H9 (cell line): ENCODE measurements around the gene RERE. TPM values are rescaled to one million over a fixed set of nuclear protein-coding genes. Genes with fewer than 3 reads are reported as not detected.

Experiments used
- DNase-seq: peaks from one replicate; pipeline ENCODE4 v3.0.0-alpha.2; 2017
- H2AFZ ChIP-seq: one replicate; pipeline ENCODE4 v1.6.1; 2013; ENCODE audit warnings: mild to moderate bottlenecking, low read length, control low read depth, moderate library complexity
- H2AK5ac ChIP-seq: 2 replicates; pipeline ENCODE4 v1.6.1; 2013; ENCODE audit warnings: low read length, control low read depth, mixed read lengths; ENCODE audit not compliant: insufficient read length
- H2BK120ac ChIP-seq: one replicate; pipeline ENCODE4 v1.6.1; 2013; ENCODE audit warnings: low read depth, mild to moderate bottlenecking, low read length, control low read depth, inconsistent platforms; ENCODE audit not compliant: poor library complexity, severe bottlenecking
- H2BK12ac ChIP-seq: 2 replicates; pipeline ENCODE4 v1.6.1; 2013; ENCODE audit warnings: low read length, control low read depth, mixed read lengths, low read depth; ENCODE audit not compliant: insufficient read length
- H2BK15ac ChIP-seq: 2 replicates; pipeline ENCODE4 v1.6.1; 2013; ENCODE audit warnings: low read depth, low read length, control low read depth
- H2BK20ac ChIP-seq: one replicate; pipeline ENCODE4 v1.6.1; 2013; ENCODE audit warnings: low read depth, mild to moderate bottlenecking, low read length, control low read depth, inconsistent platforms; ENCODE audit not compliant: poor library complexity, severe bottlenecking
- H2BK5ac ChIP-seq: 2 replicates; pipeline ENCODE4 v1.6.1; 2013; ENCODE audit warnings: low read length, control low read depth, mixed read lengths; ENCODE audit not compliant: insufficient read length
- H3K14ac ChIP-seq: 2 replicates; pipeline ENCODE4 v1.6.1; 2013; ENCODE audit warnings: low read length, control low read depth; ENCODE audit not compliant: insufficient read depth
- H3K18ac ChIP-seq: 2 replicates; pipeline ENCODE4 v1.6.1; 2013; ENCODE audit warnings: low read depth, mild to moderate bottlenecking, mixed read lengths, low read length, control low read depth; ENCODE audit not compliant: insufficient read length
- H3K23ac ChIP-seq: 2 replicates; pipeline ENCODE4 v1.6.1; 2013; ENCODE audit warnings: low read length, control low read depth, mixed read lengths, low read depth; ENCODE audit not compliant: insufficient read length
- H3K23me2 ChIP-seq: 2 replicates; pipeline ENCODE4 v1.6.1; 2013; ENCODE audit warnings: low read depth, mild to moderate bottlenecking, mixed read lengths, low read length, control low read depth; ENCODE audit not compliant: insufficient read length, poor library complexity, severe bottlenecking
- H3K27ac ChIP-seq: 2 replicates; pipeline ENCODE4 v1.5.1; 2013; ENCODE audit warnings: low read length, control low read depth, mixed read lengths, low read depth; ENCODE audit not compliant: insufficient read length
- H3K27me3 ChIP-seq: 2 replicates; pipeline ENCODE4 v1.6.1; 2013; ENCODE audit warnings: low read length, control low read depth, inconsistent platforms; ENCODE audit not compliant: insufficient read depth
- H3K4ac ChIP-seq: 2 replicates; pipeline ENCODE4 v1.6.1; 2013; ENCODE audit warnings: low read depth, mild to moderate bottlenecking, control low read depth, inconsistent platforms, low read length, moderate library complexity
- H3K4me1 ChIP-seq: 2 replicates; pipeline ENCODE4 v1.6.1; 2013; ENCODE audit warnings: low read length, control low read depth, inconsistent platforms; ENCODE audit not compliant: insufficient read depth
- H3K4me2 ChIP-seq: 2 replicates; pipeline ENCODE4 v1.6.1; 2013; ENCODE audit warnings: low read length, control low read depth, mixed read lengths; ENCODE audit not compliant: insufficient read length, insufficient read depth
- H3K56ac ChIP-seq: 2 replicates; pipeline ENCODE4 v1.6.1; 2013; ENCODE audit warnings: low read depth, mild to moderate bottlenecking, mixed read lengths, low read length, control low read depth; ENCODE audit not compliant: insufficient read length
- H3K79me1 ChIP-seq: 2 replicates; pipeline ENCODE4 v1.6.1; 2013; ENCODE audit warnings: low read depth, mild to moderate bottlenecking, moderate library complexity, low read length, control low read depth, inconsistent platforms; ENCODE audit not compliant: insufficient read depth, poor library complexity, severe bottlenecking
- H3K79me2 ChIP-seq: 2 replicates; pipeline ENCODE4 v1.6.1; 2013; ENCODE audit warnings: low read length, control low read depth, inconsistent platforms; ENCODE audit not compliant: insufficient read depth
- H3K9ac ChIP-seq: 2 replicates; pipeline ENCODE4 v1.6.1; 2013; ENCODE audit warnings: low read length, control low read depth, mixed read lengths; ENCODE audit not compliant: insufficient read length; ENCODE audit errors: extremely low read depth
- H3K9me3 ChIP-seq: one replicate; pipeline ENCODE4 v1.6.1; 2013; ENCODE audit warnings: low read depth, low read length, inconsistent platforms; ENCODE audit not compliant: control insufficient read depth
- H3T11ph ChIP-seq: one replicate; pipeline ENCODE4 v1.6.1; 2013; ENCODE audit warnings: mild to moderate bottlenecking, low read length, control low read depth, inconsistent platforms
- H4K20me1 ChIP-seq: one replicate; pipeline ENCODE4 v1.6.1; 2013; ENCODE audit not compliant: control insufficient read depth, insufficient read length, insufficient read depth
- H4K5ac ChIP-seq: 2 replicates; pipeline ENCODE4 v1.6.1; 2013; ENCODE audit warnings: low read depth, mild to moderate bottlenecking, mixed read lengths, low read length, control low read depth; ENCODE audit not compliant: insufficient read length
- H4K8ac ChIP-seq: replicated peaks from 2 replicates; pipeline ENCODE4 v1.6.1; 2013; ENCODE audit warnings: low read length, control low read depth, mixed read lengths, low read depth; ENCODE audit not compliant: insufficient read length
- H4K91ac ChIP-seq: 2 replicates; pipeline ENCODE4 v1.6.1; 2013; ENCODE audit warnings: low read depth, mild to moderate bottlenecking, moderate library complexity, mixed read lengths, low read length, control low read depth; ENCODE audit not compliant: insufficient read length
- H3K27ac Mint-ChIP-seq, 3 experiments: 2 replicates in 2 of 3; 3 replicates in 1 of 3; pipeline ENCODE4 v1.8.0; 2020 to 2021; ENCODE audit warnings: mixed read lengths in 3 of 3, mild to moderate bottlenecking in 1 of 3, moderate library complexity in 1 of 3
- H3K27me3 Mint-ChIP-seq: 2 replicates; pipeline ENCODE4 v1.8.0; 2021; ENCODE audit warnings: low read depth, mild to moderate bottlenecking, moderate library complexity, mixed read lengths
- H3K36me3 Mint-ChIP-seq, 3 experiments: 2 replicates in 2 of 3; 3 replicates in 1 of 3; pipeline ENCODE4 v1.8.0; 2020 to 2021; ENCODE audit warnings: low read depth in 3 of 3, mixed read lengths in 3 of 3; ENCODE audit not compliant: insufficient read depth in 1 of 3
- H3K4me1 Mint-ChIP-seq, 2 experiments: 2 replicates each; pipeline ENCODE4 v1.8.0; 2020; ENCODE audit warnings: mixed read lengths in 2 of 2
- H3K4me3 Mint-ChIP-seq, 2 experiments: 2 replicates in 1 of 2; 3 replicates in 1 of 2; pipeline ENCODE4 v1.8.0; 2020 to 2021; ENCODE audit warnings: mild to moderate bottlenecking in 2 of 2, mixed read lengths in 2 of 2, moderate library complexity in 1 of 2
- H3K9me3 Mint-ChIP-seq, 2 experiments: 2 replicates in 1 of 2; 3 replicates in 1 of 2; pipeline ENCODE4 v1.8.0; 2020; ENCODE audit warnings: mild to moderate bottlenecking in 2 of 2, mixed read lengths in 2 of 2, moderate library complexity in 1 of 2
- WGBS: extraction: QIAGEN DNeasy Blood & Tissue Kit; methylation state at CpG from one replicate; pipeline ENCODE4 v1.1.7; 2013; ENCODE audit warnings: missing lambda C conversion rate, low lambda C conversion rate, mixed read lengths; ENCODE audit not compliant: insufficient read length; ENCODE audit errors: extremely low coverage; 5-methylcytosine and 5-hydroxymethylcytosine counted together
- total RNA-seq: library from RNA; stranded (reverse); gene quantifications from 2 replicates; pipeline ENCODE4 v1.2.1, GENCODE V29; 2021
- TF ChIP-seq, protein P1 (sequence below): fragments of 200-600 bp; sonication (generic); conservative IDR thresholded peaks from 3 replicates; pipeline ENCODE4 v1.8.0; 2021; ENCODE audit warnings: antibody characterized with exemption, mild to moderate bottlenecking

The RERE gene
- total RNA-seq, 1 experiment from 2014 or later = 103 TPM

DNA sequence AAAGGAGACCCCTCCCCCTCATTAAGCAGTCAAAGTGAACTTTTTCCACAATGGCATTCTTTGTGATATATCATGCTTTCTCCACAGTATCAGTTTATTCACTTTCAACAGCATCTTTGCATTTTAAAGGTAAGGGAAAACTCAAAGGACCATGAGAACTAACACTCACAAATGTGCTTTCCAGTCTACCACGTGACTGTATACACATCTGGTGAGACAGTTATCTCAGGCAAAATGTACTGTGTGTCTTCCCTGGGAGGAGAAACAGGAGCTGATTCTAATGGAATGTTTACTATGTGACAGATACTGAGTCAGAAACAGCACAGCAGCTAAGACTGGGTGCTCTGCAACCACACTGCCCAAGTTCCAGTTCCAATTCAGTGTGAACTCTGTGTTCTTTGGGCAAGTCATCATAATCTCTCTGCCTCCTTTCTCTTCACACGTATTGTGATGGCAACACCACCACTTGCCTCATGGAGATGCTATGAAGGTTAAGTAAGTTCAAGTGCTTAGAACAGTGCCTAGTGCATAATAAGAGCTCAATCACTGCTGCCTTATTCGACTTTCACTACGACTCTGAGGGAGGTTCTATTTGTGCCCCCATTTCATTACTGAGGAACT, 420.5 kb downstream of the RERE start:
- DNase-seq = no peak
- TF ChIP-seq, protein P1, sequence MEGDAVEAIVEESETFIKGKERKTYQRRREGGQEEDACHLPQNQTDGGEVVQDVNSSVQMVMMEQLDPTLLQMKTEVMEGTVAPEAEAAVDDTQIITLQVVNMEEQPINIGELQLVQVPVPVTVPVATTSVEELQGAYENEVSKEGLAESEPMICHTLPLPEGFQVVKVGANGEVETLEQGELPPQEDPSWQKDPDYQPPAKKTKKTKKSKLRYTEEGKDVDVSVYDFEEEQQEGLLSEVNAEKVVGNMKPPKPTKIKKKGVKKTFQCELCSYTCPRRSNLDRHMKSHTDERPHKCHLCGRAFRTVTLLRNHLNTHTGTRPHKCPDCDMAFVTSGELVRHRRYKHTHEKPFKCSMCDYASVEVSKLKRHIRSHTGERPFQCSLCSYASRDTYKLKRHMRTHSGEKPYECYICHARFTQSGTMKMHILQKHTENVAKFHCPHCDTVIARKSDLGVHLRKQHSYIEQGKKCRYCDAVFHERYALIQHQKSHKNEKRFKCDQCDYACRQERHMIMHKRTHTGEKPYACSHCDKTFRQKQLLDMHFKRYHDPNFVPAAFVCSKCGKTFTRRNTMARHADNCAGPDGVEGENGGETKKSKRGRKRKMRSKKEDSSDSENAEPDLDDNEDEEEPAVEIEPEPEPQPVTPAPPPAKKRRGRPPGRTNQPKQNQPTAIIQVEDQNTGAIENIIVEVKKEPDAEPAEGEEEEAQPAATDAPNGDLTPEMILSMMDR = no peak
- H3K4me1 Mint-ChIP-seq = peaks cover 34 to 42% of the 10 kb centered on the region in 2 experiments

More for the DNA sequence above, 420.5 kb downstream of the RERE start:
- H4K91ac ChIP-seq = no peak overlapping the region
- no peak overlapping the region for H3K18ac ChIP-seq
- no peak overlapping the region for H3K14ac ChIP-seq
- H3K27ac Mint-ChIP-seq = peak overlapping the region in 2 of 3 experiments; percentile 42 to 64; a peak in 4 of 7 replicates
- no peak overlapping the region for H3T11ph ChIP-seq
- H3K27ac ChIP-seq = no peak overlapping the region
- H3K36me3 Mint-ChIP-seq = peaks cover 4 to 6% (median 4%) of the 10 kb centered on the region in 3 experiments; a peak in 4 of 7 replicates
- no peak overlapping the region for H3K4ac ChIP-seq
- no peaks in the 10 kb centered on the region for H3K27me3 ChIP-seq
- H4K8ac ChIP-seq = no peak overlapping the region
- no peak overlapping the region for H3K4me3 Mint-ChIP-seq
- H2BK15ac ChIP-seq = no peak overlapping the region
- H3K9me3 Mint-ChIP-seq = no peaks in the 10 kb centered on the region
- H2AK5ac ChIP-seq = no peak overlapping the region
- H2BK120ac ChIP-seq = no peak overlapping the region
- H3K23me2 ChIP-seq = no peaks in the 10 kb centered on the region
- H4K5ac ChIP-seq = no peak overlapping the region
- H3K79me1 ChIP-seq = peaks cover 3% of the 10 kb centered on the region
- no peaks in the 10 kb centered on the region for H3K9me3 ChIP-seq
- no peak overlapping the region for H2BK20ac ChIP-seq
- H3K79me2 ChIP-seq = peaks cover 3% of the 10 kb centered on the region; the same call in 1 of the 2 replicates
- H3K4me2 ChIP-seq = no peak overlapping the region
- no peak overlapping the region for H3K23ac ChIP-seq
- no peak overlapping the region for H2BK5ac ChIP-seq
- no peak overlapping the region for H3K56ac ChIP-seq
- WGBS = no CpG with 5 or more reads among the region's 4 CpGs
- H3K27me3 Mint-ChIP-seq = no peaks in the 10 kb centered on the region
- no peak overlapping the region for H2AFZ ChIP-seq
- no peak overlapping the region for H3K9ac ChIP-seq
- no peak overlapping the region for H2BK12ac ChIP-seq
- H4K20me1 ChIP-seq = no peaks in the 10 kb centered on the region
- H3K4me1 ChIP-seq = peaks cover 23% of the 10 kb centered on the region
